Stomach smooth muscle (tissue), 2 donors: ENCODE measurements around the gene ARHGAP22.

ENCODE experiments used
- H3K27ac ChIP-seq: one replicate; pipeline ENCODE4 v1.7.0; 2013; ENCODE audit warnings: mild to moderate bottlenecking, low read length, inconsistent platforms
- H3K27me3 ChIP-seq, 2 donors: one replicate each; pipeline ENCODE4 v1.7.0; 2013; ENCODE audit warnings: low read length in 2 of 2; ENCODE audit not compliant: insufficient read depth in 2 of 2, control insufficient read depth in 1 of 2
- H3K36me3 ChIP-seq, 2 donors: one replicate each; pipeline ENCODE4 v1.7.0; 2013; ENCODE audit warnings: low read length in 2 of 2; ENCODE audit not compliant: control insufficient read depth in 2 of 2, insufficient read depth in 2 of 2
- H3K4me1 ChIP-seq: one replicate; pipeline ENCODE4 v1.7.0; 2013; ENCODE audit warnings: low read length; ENCODE audit not compliant: control insufficient read depth, insufficient read depth
- H3K4me3 ChIP-seq, 2 donors: one replicate each; pipeline ENCODE4 v1.7.0; 2013; ENCODE audit warnings: low read length in 2 of 2
- H3K9ac ChIP-seq, 2 donors: one replicate each; pipeline ENCODE4 v1.7.0; 2013; ENCODE audit warnings: low read length in 2 of 2, mild to moderate bottlenecking in 1 of 2
- H3K9me3 ChIP-seq, 2 donors: one replicate each; pipeline ENCODE4 v1.7.0; 2013; ENCODE audit warnings: low read length in 2 of 2; ENCODE audit not compliant: control insufficient read depth in 2 of 2
- donor health status: healthy.
- donor health status: Pancreatic carcinoma.

ARHGAP22 gene

GRCh38 chr10:48507933-48508790 lies 96.7 kb downstream of the ARHGAP22 start:
- Histone ChIP-seq H3K9me3 (no peaks in the 10 kb centered on the region), H3K27me3 (no peaks in the 10 kb centered on the region), H3K4me1 (no peaks in the 10 kb centered on the region), H3K36me3 (no peaks in the 10 kb centered on the region), H3K9ac (no peak overlapping the region), H3K4me3 (no peak overlapping the region), H3K27ac (no peak overlapping the region)

- H3K4me1 ChIP-seq = no peaks in the 10 kb centered on the region
- no peaks in the 10 kb centered on the region for H3K36me3 ChIP-seq
- no peak overlapping the region for H3K4me3 ChIP-seq
- no peaks in the 10 kb centered on the region for H3K27me3 ChIP-seq
- H3K9ac ChIP-seq = no peak overlapping the region
- H3K9me3 ChIP-seq = no peaks in the 10 kb centered on the region
- no peak overlapping the region for H3K27ac ChIP-seq
These were observed 97.4 kb downstream of the ARHGAP22 start for GRCh38 chr10:48507494-48507893.

DNA sequence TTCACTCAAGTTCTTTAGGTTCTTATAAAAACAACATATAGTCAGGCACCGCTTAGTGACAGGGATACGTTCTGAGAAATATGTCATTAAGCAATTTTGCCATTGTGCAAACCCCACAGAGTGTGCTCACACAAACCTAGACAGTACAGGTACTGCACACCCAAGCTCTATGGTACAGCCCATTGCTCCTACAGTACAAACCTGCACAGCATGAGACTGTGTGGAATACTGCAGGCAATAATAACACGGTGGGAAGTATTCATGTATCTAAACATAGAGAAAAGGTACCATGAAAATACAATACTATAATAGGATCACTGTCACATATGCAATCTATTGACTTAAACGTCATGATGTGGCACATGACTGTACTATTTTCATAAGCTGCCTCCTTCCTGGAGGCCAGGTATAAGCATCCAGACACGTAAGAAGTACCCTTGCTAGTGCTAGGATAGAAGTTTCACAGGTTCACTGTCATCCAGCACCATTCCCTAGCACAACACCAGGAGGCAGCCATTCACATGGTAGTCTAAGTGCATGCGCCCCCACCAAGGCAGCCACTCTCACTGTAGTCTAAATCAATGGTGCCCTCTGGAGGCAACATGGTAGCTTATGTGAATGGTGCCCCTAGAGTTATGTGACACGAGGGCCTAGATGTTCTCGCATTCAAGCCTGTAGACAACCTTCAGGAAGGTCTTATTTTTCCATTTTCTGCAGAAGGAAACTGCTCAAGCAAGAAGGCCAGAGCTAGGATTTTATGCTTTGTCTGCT lies 98.5 kb downstream of the ARHGAP22 start:
- no peaks in the 10 kb centered on the region for H3K36me3 ChIP-seq
- no peak overlapping the region for H3K4me3 ChIP-seq
- H3K9me3 ChIP-seq = no peaks in the 10 kb centered on the region
- no peak overlapping the region for H3K27ac ChIP-seq
- H3K4me1 ChIP-seq = no peaks in the 10 kb centered on the region
- H3K27me3 ChIP-seq = no peaks in the 10 kb centered on the region
- H3K9ac ChIP-seq = no peak overlapping the region

GRCh38 chr10:48505394-48506112 lies 99.3 kb downstream of the ARHGAP22 start:
- Histone ChIP-seq H3K9ac (no peak overlapping the region), H3K27ac (no peak overlapping the region), H3K9me3 (no peaks in the 10 kb centered on the region), H3K36me3 (no peaks in the 10 kb centered on the region), H3K4me3 (no peak overlapping the region), H3K27me3 (no peaks in the 10 kb centered on the region), H3K4me1 (no peaks in the 10 kb centered on the region)

DNA sequence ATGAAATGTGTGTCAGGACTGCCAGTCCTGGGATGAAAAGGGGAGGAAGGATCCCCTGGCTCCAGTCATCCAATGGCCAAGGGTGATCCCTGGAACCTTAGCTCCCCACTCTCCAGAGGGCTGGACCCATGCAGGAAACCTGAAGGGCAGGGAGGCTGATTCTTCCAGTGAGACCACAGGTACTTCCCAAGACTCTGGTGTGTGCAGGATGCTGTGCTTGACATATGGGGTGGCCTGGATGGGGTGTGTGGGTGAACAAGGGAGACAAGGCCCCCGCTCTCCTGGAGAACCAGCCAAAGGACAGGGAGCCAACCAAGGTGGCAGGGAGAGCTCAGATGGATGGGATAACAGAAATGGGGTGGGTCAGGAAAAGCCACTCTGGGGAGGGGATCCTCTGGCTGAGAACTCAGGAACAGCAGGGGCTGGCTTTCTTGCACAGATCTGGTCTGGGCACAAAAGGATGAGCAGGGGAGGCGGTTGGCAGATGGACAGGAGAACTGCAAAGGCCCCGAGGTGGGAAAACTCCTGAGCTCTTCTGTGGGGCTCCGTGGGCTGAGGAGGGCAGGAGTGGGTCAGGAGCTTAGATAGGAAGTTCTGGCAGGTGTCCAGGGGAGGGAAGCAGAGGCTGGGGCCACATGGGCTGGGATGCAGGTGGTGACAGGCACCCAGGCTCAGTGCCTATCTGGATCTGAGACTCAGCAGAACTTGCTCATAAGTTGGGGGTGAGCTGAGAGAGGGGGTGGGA lies 100.6 kb downstream of the ARHGAP22 start:
- Histone ChIP-seq H3K4me1 (no peaks in the 10 kb centered on the region), H3K9me3 (no peaks in the 10 kb centered on the region), H3K9ac (no peak overlapping the region), H3K4me3 (no peak overlapping the region), H3K27ac (no peak overlapping the region), H3K27me3 (no peaks in the 10 kb centered on the region), H3K36me3 (no peaks in the 10 kb centered on the region)

DNA sequence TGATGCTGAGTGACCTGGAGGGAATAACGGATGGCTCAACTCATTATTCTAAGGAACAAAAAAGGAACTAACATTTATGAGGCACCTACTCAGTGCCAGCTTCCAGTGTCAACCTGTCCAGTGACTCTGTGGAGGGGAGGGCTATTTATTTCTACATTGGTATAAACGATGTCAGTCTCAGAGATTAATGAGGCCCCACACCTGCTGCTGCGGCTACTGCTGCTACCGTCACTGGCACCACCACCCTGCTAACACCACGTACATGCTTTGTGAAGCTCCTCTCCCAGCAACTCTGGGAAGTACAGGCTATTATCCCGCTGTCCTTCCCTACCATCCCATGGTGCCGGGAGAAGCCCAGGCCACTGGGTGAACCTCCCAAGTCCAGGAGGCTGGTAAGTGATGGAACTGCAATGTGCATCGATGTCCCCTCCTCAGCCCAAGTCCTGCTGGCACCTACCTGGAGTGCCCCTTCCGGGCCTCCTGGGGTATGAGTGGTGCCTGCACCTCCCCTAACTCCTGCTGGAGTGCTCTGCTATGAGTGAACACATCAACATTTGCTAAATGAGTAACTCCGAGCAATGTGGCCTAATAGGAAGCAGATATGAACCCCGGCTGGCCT lies 101.5 kb downstream of the ARHGAP22 start:
- Histone ChIP-seq H3K9ac (no peak overlapping the region), H3K27ac (no peak overlapping the region), H3K4me3 (no peak overlapping the region)

GRCh38 chr10:48502791-48503190 lies 102.1 kb downstream of the ARHGAP22 start:
- Histone ChIP-seq H3K27me3 (no peaks in the 10 kb centered on the region), H3K9me3 (no peaks in the 10 kb centered on the region), H3K27ac (no peak overlapping the region)

More for the DNA sequence above, 101.5 kb downstream of the ARHGAP22 start:
- Histone ChIP-seq H3K27me3 (no peaks in the 10 kb centered on the region), H3K36me3 (no peaks in the 10 kb centered on the region), H3K9me3 (no peaks in the 10 kb centered on the region), H3K4me1 (no peaks in the 10 kb centered on the region)

DNA sequence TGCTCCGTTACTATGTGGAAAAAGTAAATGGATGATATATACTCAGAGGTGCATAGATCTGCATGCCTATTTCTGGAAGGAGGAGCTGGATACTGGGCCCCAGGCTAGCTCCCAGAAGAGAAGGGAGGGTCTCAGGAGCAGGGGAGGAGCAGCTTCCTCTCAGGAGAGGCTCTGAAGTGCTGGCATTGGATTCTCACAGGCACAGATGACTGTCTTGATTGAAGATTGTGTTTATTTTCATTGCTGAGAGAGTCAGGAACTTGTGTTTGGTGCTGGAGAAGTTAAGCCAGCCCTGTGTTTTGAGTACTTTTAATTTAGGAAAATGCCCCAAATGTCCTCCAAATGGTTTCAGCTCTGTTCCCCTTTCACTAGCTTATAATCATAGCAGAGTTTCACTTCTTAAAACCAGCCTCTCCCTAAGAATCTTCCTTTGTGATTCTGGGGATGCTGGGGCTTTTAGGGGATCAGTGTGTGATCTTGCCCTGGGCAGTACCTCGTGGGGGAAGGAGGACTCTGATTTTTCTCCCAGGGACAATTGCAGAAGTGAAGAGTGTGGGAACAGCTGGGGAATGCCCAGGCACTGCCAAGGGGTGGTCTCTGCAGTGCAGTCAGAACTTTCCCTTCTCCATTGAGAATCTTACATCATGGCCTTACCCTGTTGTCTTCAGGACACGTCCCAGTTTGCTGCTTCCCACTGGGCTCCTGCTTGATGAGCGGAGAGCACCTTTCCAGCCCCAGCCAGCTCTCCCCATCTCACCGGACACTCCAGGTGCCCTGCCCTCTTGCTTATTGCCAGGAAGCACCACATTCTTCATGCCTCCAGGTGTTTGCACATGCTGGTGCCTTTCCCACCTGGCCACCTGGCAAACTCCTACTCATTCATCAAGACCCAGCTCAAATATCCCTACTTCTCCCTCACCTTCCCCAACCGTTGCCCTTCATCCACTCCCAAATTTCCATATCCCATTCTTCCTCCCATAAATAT lies 102.8 kb downstream of the ARHGAP22 start:
- Histone ChIP-seq H3K4me3 (no peak overlapping the region), H3K9ac (no peak overlapping the region), H3K9me3 (no peaks in the 10 kb centered on the region), H3K4me1 (peaks cover 4% of the 10 kb centered on the region), H3K36me3 (no peaks in the 10 kb centered on the region), H3K27me3 (no peaks in the 10 kb centered on the region), H3K27ac (no peak overlapping the region)

More at GRCh38 chr10:48502791-48503190, 102.1 kb downstream of the ARHGAP22 start:
- H3K4me1 ChIP-seq = no peaks in the 10 kb centered on the region
- H3K4me3 ChIP-seq = no peak overlapping the region
- H3K36me3 ChIP-seq = no peaks in the 10 kb centered on the region
- H3K9ac ChIP-seq = no peak overlapping the region

DNA sequence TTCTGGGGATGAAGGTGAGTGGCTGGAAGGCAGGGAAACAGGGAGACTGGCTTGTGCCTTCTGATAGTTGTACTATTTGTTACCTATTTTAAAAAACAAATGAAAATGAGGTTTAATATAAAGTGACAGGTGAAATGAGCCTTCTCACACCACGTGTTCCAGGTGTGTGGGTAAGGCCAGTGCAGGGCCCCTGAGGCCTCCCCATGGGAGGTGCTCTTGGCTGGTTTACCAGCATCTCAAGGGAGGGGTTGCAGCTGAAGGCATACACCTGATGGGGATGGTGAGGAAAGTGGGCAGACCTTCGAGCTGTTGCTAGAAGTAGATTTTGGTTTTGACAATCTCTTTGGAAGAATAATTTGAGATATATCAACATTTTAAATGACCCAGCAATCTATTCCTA lies 103.6 kb downstream of the ARHGAP22 start:
- Histone ChIP-seq H3K4me1 (peaks cover 7% of the 10 kb centered on the region), H3K36me3 (no peaks in the 10 kb centered on the region), H3K9me3 (no peaks in the 10 kb centered on the region), H3K9ac (no peak overlapping the region), H3K27me3 (no peaks in the 10 kb centered on the region), H3K27ac (no peak overlapping the region), H3K4me3 (no peak overlapping the region)
